GM13977 (cell line): Measurements from ENCODE around the gene DPEP3.

Experiments
- DNase-seq: peaks from one replicate; pipeline ENCODE4 v3.0.0; 2012; ENCODE audit warnings: low spot score
- CTCF ChIP-seq: IDR thresholded peaks from 2 replicates; pipeline ENCODE4 v1.5.1; 2012; ENCODE audit warnings: mild to moderate bottlenecking, control low read depth; ENCODE audit not compliant: insufficient read depth; ENCODE audit errors: extremely low read depth, missing control alignments
- in situ Hi-C: fragments of 300-500 bp; cut with MboI; formaldehyde crosslinking; loops from one replicate; pipeline ENCODE4 v1.12.0; 2022; ENCODE audit warnings: low sequenced_read_pairs, low pct_unique_long_range_greater_than_20kb, mixed read lengths, inconsistent platforms; ENCODE audit not compliant: unreplicated experiment

Gene DPEP3

GRCh38 chr16:67943619-67944504 is 36.4 kb downstream of the DPEP3 start, which contains the start of gene LCAT:
LCAT (minus strand) TSS chr16:67944120; CDS start chr16:67944101, 19 bp downstream.
- TF ChIP-seq CTCF: no peak
- DNase-seq: no peak
- in situ Hi-C loops: no loop called here

- no peak for DNase-seq
- in situ Hi-C loops: no loop called here
- TF ChIP-seq CTCF: no peak
Measured at GRCh38 chr16:67943256-67943618, 37.1 kb downstream of the DPEP3 start.

- no peak for TF ChIP-seq CTCF
- no peak for DNase-seq
- in situ Hi-C loops: no loop called here
Measured at GRCh38 chr16:67942510-67943255, 37.6 kb downstream of the DPEP3 start.

GRCh38 chr16:67942200-67942509 is 38.1 kb downstream of the DPEP3 start:
- DNase-seq: peak; percentile 77
- peak; percentile 72 for TF ChIP-seq CTCF
- in situ Hi-C loops: no loop called here

- in situ Hi-C loops: no loop called here
- no peak for TF ChIP-seq CTCF
- DNase-seq: no peak
Measured at GRCh38 chr16:67941469-67942199, 38.7 kb downstream of the DPEP3 start.

- no peak for DNase-seq
- in situ Hi-C loops: no loop called here
Measured at GRCh38 chr16:67940446-67941089, 39.7 kb downstream of the DPEP3 start.

More at GRCh38 chr16:67940446-67941089, 39.7 kb downstream of the DPEP3 start:
- TF ChIP-seq CTCF: no peak
